ENCODE measurements around the gene NRG2. TPM values are rescaled to one million over a fixed set of nuclear protein-coding genes. Genes with fewer than 3 reads are reported as not detected.
A peak's percentile ranks its signal among the peaks of the same experiment; 100 is the strongest.

Gene NRG2
- total RNA-seq, 2 experiments from 2014 or later: 0.42 TPM; not detected in 1

DNA sequence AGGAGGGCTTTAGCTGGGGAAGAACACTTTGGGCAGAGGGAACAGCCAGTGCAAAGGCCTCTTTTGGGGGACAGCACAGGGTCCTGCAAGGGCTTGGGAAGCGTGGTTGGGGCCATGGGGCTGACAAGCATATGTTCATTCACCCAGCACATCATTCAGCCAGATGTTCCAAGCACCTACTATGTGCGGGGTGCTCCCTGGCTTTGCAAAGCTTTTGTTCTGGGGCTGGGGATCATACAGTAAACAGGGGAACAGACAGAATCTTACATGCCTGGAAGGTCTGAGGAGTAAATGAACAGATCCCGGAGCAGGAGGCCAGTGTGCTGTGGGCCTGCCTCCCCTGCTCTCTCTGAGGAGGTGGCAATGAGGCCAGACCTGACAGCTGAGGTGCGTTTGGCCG lies 230.8 kb downstream of the NRG2 start:
- H3K27me3 Mint-ChIP-seq: no peaks in the 10 kb centered on the region
- no peak overlapping the region for H3K27ac Mint-ChIP-seq
- H3K4me3 Mint-ChIP-seq: no peak overlapping the region
- no peak for DNase-seq
- no peaks in the 10 kb centered on the region for H3K9me3 Mint-ChIP-seq (ENCODE audit: low read depth)
- H3K4me1 Mint-ChIP-seq: no peaks in the 10 kb centered on the region
- no peaks in the 10 kb centered on the region for H3K36me3 Mint-ChIP-seq
- no peak for ATAC-seq
- CTCF ChIA-PET: interaction anchor here (0.8 to 2.1 kb wide), 2 partner anchors 12 to 24 kb away, joined by 4 to 6 read pairs; no protein-coding TSS in a partner anchor

DNA sequence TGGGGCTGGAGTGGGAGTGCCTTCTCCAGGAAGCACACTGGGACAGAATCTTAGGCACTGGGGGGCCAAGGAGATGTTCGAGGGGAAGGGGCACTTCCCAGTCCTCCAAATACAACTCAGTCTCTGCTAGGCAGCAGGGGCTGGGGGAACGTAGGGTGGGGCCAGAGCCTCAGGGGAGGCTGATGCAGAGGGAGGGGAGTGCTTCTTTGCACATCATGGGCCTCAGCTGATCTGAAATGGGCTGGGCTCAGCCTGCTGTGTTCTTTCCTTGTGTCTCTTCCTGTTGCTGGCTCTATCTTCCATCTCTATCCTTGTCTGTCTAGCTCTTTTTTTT lies 231.9 kb downstream of the NRG2 start:
- Mint-ChIP-seq H3K27me3 (no peaks in the 10 kb centered on the region), H3K27ac (no peak overlapping the region), H3K9me3 (ENCODE audit: low read depth) (no peaks in the 10 kb centered on the region), H3K4me3 (no peak overlapping the region), H3K36me3 (no peaks in the 10 kb centered on the region), H3K4me1 (no peaks in the 10 kb centered on the region)
- no peak for DNase-seq
- no peak for ATAC-seq
- CTCF ChIA-PET: no interaction called here

DNA sequence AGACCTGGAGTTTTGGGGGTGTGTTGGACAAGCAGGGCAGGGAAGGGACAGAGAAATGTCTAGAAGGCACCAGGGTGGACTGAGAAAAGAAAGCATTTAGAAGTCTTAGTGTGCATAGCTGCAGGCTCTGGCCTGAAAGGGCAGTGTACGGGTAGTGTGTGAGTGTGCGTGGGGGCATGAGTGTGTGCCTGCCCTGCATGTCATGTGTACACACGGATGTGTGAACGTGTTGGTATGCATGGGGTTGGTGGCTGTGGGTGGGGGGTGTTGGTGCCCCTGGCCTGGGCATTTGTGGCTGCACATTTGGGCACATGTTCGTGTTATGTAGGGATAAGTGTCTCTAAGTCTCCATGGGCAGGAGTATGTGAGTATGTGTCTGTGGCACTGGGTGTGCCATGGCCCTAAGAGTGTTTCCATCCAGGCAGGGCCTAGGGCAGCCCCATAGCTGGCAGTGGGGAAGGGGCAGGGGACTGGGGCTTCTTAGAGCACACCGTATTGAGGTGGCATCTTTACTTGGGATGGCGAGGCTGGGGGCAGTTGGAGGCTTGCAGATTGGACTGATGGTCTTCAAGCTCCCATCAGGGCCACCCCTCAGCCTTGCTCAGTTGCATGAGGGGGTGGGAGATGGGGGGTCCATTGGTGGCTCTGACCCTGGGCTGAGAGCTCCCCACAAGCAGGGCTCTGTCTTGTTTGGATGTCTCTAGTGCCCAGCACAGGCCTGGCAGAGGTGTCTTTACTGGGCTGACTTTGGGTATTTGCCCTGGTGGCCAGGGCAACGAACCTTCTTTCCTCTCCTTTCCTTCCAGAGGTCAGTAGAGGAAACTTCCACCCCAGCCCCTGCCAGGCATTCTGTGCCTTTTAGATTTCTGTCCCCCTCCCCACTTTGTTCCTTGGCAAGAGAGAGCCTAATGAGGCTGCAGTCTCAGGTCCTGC lies 232.5 kb downstream of the NRG2 start:
- Mint-ChIP-seq H3K4me1 (no peaks in the 10 kb centered on the region), H3K27me3 (no peaks in the 10 kb centered on the region), H3K27ac (no peak overlapping the region), H3K36me3 (no peaks in the 10 kb centered on the region), H3K9me3 (ENCODE audit: low read depth) (no peaks in the 10 kb centered on the region), H3K4me3 (no peak overlapping the region)
- ATAC-seq (no peak), DNase-seq (no peak)
- CTCF ChIA-PET: no interaction called here

DNA sequence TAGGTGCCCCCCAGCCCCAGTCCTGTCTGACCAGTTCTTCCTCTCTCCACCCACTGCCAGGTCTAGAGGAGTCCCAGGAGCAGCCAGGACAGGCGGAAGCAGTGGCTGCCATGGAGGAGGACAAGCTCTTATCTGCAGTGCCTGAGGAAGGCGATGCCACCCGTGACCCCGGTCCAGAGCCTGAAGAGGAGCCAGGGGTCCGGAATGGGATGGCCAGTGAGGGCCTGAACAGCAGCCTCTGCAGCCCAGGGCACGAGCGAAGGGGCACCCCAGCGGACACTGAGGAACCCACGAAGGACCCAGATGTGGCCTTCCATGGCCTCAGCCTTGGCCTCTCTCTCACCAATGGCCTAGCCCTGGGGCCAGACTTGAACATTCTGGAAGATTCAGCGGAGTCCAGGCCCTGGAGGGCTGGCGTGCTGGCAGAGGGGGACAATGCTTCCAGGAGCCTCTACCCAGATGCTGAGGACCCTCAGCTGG lies 233.7 kb downstream of the NRG2 start:
- CTCF ChIA-PET: no interaction called here
- Mint-ChIP-seq H3K4me3 (no peak overlapping the region), H3K27ac (no peak overlapping the region), H3K27me3 (no peaks in the 10 kb centered on the region), H3K4me1 (no peaks in the 10 kb centered on the region), H3K36me3 (no peaks in the 10 kb centered on the region), H3K9me3 (ENCODE audit: low read depth) (no peaks in the 10 kb centered on the region)
- ATAC-seq (no peak), DNase-seq (no peak)

DNA sequence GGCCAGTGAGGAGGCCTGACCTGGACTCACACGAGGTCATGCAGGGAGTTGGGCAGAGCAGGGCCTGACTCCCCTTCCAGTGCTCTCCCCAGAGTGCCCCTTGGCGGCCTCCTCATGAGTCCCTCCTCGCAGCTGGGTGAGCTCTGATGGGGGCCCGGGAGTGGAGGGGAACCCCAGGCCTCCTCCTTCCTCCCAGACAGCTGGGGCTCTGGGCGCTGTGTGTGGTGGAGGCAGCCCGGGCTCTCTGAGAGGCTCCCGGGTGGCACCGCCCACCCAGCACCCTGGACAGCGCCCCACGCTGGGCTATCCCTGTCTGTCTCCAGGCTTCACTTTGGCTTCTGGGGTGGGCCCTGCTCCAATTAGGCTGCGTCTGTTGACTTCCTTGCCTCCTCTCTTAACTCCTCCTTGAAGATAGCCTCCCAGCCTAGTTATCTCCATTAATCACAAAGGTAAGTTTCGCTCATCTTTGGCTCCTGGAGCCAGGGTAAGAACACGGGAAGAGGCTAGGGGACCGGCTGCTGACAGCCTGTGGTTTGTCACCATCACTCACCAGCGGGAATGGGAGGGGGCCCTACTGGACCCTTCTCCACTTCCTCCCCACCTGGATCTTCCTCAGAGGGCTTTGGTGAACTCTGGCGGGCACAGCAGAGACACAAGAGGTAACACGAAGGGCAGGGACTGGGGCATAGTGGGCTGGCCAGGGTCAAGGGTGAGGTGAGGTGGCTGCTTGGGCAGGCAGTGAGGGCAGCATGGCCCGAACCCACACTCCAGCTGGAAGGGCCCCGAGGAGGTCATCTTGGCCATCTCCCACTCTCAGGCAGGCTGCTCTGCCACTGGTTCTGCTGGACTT lies 234.4 kb downstream of the NRG2 start:
- H3K36me3 Mint-ChIP-seq: no peaks in the 10 kb centered on the region
- H3K27me3 Mint-ChIP-seq: no peaks in the 10 kb centered on the region
- no peaks in the 10 kb centered on the region for H3K9me3 Mint-ChIP-seq (ENCODE audit: low read depth)
- DNase-seq (peak; percentile 60), ATAC-seq (peak; percentile 79)
- no peak overlapping the region for H3K4me3 Mint-ChIP-seq
- no peaks in the 10 kb centered on the region for H3K4me1 Mint-ChIP-seq
- H3K27ac Mint-ChIP-seq: no peak overlapping the region
- CTCF ChIA-PET: no interaction called here

DNA sequence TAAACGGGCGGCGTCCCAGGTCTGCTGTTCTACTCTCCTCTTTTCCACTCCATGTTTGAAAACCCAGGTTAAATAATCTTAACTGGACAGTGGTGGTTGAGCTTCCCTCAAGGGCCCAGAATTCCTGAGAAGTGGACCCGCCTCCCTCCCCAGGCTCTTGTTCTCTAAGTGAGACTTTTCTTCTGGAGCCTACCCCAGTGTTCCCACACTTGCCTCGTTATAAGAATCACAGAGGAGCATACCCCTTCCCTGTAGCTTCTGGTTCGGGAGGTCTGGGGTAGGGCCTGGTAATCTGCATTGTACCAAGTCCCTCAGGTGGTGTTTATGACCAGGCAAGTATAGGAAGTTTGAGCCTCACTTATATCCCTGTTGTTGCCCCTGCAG lies 235.5 kb downstream of the NRG2 start:
- no peak overlapping the region for H3K27ac Mint-ChIP-seq

DNA sequence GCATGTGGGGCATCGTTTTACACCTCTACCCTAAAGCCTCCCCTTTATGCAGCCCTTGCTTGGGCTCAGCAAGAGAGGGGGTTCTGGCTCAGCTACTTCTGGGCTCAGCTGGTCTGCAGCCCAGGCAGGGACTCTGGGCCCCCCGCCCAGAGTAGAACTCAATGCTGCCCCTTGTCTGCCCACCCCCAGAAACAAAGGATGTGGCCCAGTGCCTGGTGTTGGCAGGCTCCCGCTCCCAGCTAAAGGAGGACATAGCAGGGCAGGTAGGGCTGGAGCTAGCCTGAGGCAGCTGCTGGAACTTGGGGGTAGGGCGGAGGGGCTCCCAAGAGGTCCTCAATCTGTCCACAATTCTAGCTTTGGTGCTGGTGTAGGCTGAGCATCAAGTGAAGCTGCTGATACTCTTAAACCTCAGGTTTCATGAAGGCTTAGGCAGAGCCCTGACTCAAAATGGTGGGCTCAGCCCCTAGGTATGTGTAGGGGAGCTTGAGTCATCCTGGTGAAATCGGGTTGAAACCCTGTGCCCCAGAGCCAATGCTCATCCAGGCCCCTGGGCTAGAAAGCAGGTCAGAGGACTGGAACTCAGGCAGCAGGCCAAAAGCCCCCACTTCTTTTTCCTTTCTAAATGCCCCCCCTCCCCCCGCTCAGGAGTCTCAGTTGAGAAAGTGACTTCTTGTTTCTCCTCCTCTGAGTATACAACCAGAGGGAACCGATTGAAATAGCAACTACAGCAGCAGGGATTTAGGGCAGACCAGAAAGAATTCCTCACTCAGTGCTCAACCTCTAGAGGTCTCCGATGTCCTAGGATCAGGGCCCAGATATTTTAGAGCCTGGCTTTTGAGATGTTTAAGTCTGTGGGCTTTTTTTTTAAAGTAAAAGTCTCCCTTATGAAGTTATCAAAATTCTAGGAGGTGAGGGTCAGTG lies 236.1 kb downstream of the NRG2 start:
- Mint-ChIP-seq H3K36me3 (no peaks in the 10 kb centered on the region), H3K9me3 (ENCODE audit: low read depth) (no peaks in the 10 kb centered on the region), H3K4me3 (no peak overlapping the region), H3K4me1 (no peaks in the 10 kb centered on the region), H3K27ac (no peak overlapping the region), H3K27me3 (peaks cover 1% of the 10 kb centered on the region)
- ATAC-seq (no peak), DNase-seq (no peak)
- CTCF ChIA-PET: interaction anchor here (1.0 kb wide), 1 partner anchor 20 kb away, joined by 3 read pairs; no protein-coding TSS in a partner anchor

More for the DNA sequence above, 235.5 kb downstream of the NRG2 start:
- Mint-ChIP-seq H3K27me3 (no peaks in the 10 kb centered on the region), H3K4me3 (no peak overlapping the region), H3K4me1 (no peaks in the 10 kb centered on the region), H3K9me3 (ENCODE audit: low read depth) (no peaks in the 10 kb centered on the region), H3K36me3 (no peaks in the 10 kb centered on the region)
- no peak for DNase-seq
- ATAC-seq: no peak
- CTCF ChIA-PET: no interaction called here

DNA sequence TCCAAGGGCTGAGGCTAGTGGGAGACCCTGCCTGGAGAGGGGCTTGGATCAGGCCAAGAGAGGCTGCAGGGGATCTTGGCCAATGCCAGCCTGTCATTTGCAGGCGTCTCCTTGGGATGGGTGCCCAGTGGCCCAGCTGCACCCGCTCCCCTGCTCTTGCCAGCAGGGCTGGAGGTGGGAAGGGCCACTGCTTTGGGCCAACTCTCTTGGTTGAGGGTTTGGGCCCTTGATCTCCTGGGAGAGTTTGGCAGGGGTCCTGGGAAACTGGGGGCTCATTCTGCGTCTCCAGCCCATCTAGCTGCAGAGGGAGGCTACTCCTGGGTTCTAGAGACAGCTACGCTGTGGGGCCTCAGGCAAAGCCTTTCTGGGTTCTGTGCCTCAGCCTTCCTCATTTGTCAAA lies 237.0 kb downstream of the NRG2 start:
- ATAC-seq: no peak
- DNase-seq: no peak
- CTCF ChIA-PET: interaction anchor here (1.0 kb wide), 2 partner anchors 19 to 31 kb away, joined by 3 to 4 read pairs; no protein-coding TSS in a partner anchor
- H3K9me3 Mint-ChIP-seq (ENCODE audit: low read depth): no peaks in the 10 kb centered on the region
- no peak overlapping the region for H3K4me3 Mint-ChIP-seq
- H3K27ac Mint-ChIP-seq: no peak overlapping the region
- no peaks in the 10 kb centered on the region for H3K36me3 Mint-ChIP-seq
- no peaks in the 10 kb centered on the region for H3K4me1 Mint-ChIP-seq
- H3K27me3 Mint-ChIP-seq: peaks cover 10% of the 10 kb centered on the region

DNA sequence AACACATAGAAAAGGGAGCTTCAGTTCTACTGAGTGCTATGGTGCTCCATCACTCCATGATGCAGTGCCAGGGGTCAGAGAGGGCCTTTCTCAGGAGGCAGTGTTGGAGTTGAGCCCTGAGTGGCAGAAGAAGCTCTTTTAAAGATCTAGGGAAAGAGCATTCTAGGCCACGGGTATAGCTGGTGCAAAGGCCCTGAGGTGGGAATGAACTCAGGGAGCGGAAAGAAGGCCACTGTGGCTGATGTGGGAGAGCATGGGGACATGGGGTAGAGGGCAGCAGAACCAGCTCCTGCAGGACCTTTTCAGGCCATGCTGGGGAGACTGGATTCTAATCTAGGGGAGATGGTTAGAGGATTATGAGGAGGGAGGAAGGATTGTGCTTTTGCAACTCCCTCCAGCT lies 237.6 kb downstream of the NRG2 start:
- Mint-ChIP-seq H3K9me3 (ENCODE audit: low read depth) (no peaks in the 10 kb centered on the region), H3K27ac (no peak overlapping the region), H3K4me1 (no peaks in the 10 kb centered on the region), H3K4me3 (no peak overlapping the region), H3K27me3 (peaks cover 14% of the 10 kb centered on the region), H3K36me3 (no peaks in the 10 kb centered on the region)
- ATAC-seq (no peak), DNase-seq (no peak)
- CTCF ChIA-PET: interaction anchor here (1.0 kb wide), 1 partner anchor 30 kb away, joined by 4 read pairs; no protein-coding TSS in a partner anchor

DNA sequence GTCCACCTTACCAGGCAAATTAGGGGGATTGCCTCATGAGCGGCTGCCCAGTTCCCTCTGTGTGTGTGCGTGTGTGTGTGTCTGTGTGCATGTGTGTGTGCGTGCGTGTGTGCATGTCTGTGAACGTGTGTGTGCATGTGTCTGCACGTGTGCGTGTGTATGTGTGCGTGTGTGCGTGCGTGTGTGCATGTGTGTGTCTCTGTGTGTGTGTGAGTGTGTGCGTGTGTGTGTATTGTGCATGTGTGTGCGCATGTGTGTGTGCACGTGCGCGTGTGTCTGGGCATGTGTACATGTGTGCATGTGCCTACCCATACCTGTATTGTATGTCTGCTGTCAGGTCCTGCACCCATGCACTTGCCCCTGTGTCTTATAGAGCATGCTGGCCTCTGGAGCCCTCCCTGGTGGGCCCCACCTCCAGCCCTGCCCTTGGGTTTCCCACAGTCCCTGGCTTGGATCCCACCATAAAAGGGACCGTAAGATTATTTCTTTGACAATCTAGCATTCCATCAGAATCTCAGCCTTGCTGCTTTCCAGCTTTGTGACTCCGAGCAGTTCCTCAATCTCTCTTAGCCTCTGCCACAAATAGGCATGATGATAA lies 238.2 kb downstream of the NRG2 start:
- no peak overlapping the region for H3K27ac Mint-ChIP-seq
- CTCF ChIA-PET: interaction anchor here (1.0 kb wide), 1 partner anchor 30 kb away, joined by 4 read pairs; no protein-coding TSS in a partner anchor
- no peaks in the 10 kb centered on the region for H3K4me1 Mint-ChIP-seq
- DNase-seq: no peak
- H3K9me3 Mint-ChIP-seq (ENCODE audit: low read depth): no peaks in the 10 kb centered on the region
- peaks cover 20% of the 10 kb centered on the region for H3K27me3 Mint-ChIP-seq
- no peaks in the 10 kb centered on the region for H3K36me3 Mint-ChIP-seq
- H3K4me3 Mint-ChIP-seq: no peak overlapping the region
- no peak for ATAC-seq

DNA sequence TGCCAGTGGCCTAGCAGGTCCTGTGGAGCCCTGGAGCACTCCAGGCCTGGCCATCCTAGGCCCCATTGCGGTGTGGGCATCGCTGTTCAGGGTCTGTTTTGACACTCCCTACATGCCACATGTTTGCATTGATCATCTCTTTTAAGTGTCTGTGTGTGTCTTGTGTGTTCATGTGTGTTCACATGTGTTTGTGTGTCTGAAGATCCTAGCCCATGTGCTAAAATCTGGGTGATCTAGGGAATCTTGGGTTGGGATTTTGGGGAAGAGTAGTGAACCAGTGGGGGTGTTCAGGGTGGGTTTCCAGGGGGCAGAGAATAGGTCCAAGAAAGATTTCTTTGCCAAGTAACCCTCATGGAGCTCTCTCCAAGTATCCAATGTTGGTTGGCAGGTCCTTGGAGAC lies 239.1 kb downstream of the NRG2 start:
- Mint-ChIP-seq H3K27me3 (peaks cover 27% of the 10 kb centered on the region), H3K4me1 (no peaks in the 10 kb centered on the region), H3K4me3 (no peak overlapping the region), H3K36me3 (no peaks in the 10 kb centered on the region), H3K27ac (no peak overlapping the region), H3K9me3 (ENCODE audit: low read depth) (no peaks in the 10 kb centered on the region)
- ATAC-seq (no peak), DNase-seq (no peak)
- CTCF ChIA-PET: interaction anchor here (2.2 kb wide), 1 partner anchor 16 kb away, joined by 9 read pairs; no protein-coding TSS in a partner anchor

DNA sequence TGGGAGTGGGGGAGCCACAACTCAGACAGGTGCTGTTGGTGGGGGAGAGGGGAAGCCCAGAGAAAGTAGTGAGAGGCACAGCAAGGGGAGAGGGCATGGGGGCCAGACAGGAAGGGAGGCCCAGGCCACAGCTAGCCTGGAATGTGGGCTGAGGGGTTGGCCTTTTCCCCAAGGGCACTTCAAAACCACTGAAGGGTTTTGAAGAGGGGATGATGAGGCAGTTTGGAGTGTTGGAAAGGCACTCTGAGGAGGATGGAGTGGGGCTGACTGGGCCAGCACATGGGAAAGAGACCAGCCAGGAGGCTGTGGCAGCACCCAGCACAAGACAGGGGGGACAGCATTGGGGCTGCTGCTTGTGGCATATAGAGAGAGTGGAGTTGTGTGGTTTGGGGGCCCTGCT lies 243.7 kb downstream of the NRG2 start:
- Mint-ChIP-seq H3K27ac (no peak overlapping the region), H3K4me1 (peaks cover 1% of the 10 kb centered on the region), H3K9me3 (ENCODE audit: low read depth) (no peaks in the 10 kb centered on the region), H3K36me3 (no peaks in the 10 kb centered on the region), H3K4me3 (no peak overlapping the region), H3K27me3 (peaks cover 62% of the 10 kb centered on the region)
- no peak for ATAC-seq
- no peak for DNase-seq
- CTCF ChIA-PET: interaction anchor here (0.8 to 1.4 kb wide), 3 partner anchors 12 to 169 kb away, joined by 3 to 5 read pairs (median 4); no protein-coding TSS in a partner anchor

Data from activated CD8-positive, alpha-beta memory T cell treated with anti-CD3 and anti-CD28 coated beads, Interleukin-2, amount 10 ng/mL, durations not matched to agents 7 days and 5 days (primary cell).